ENCODE results near the gene PACSIN2.

Gene PACSIN2

DNA sequence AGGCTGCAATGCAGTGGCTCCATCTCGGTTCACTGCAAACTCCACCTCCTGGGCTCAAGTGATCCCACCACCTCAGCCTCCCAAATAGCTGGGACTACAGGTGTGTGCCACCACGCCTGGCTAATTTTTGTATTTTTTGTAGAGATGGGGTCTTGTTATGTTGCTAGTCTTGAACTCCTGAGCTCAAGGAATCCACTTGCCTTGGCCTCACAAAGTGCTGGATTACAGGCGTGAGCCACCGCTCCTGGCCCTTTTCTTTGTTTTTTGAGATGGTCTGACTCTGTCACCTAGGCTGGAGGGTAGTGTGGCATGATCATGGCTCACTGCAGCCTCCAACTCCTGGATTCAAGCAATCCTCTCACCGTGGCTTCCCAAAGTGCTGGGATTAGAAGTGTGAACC is 178.9 kb downstream of the PACSIN2 start:
- H4K20me1 ChIP-seq = peaks cover 0 to 5% (median 0%) of the 10 kb centered on the region in 11 experiments; a peak in 4 of 22 replicates
- no peak overlapping the region for H3K4me3 ChIP-seq
- H3K27me3 ChIP-seq = no peaks in the 10 kb centered on the region
- peaks cover 88 to 100% (median 95%) of the 10 kb centered on the region in 11 experiments for H3K36me3 ChIP-seq
- H3K9me3 ChIP-seq (replicated peaks in 1 of 11) = no peaks in the 10 kb centered on the region
- H3K27ac ChIP-seq = no peak overlapping the region
- H3K9ac ChIP-seq = no peak overlapping the region
- no peak overlapping the region for H3K4me2 ChIP-seq
- H3K4me1 ChIP-seq = no peaks in the 10 kb centered on the region; a peak in 1 of 20 replicates
- TF ChIP-seq Cebpa-rat (IDR thresholded peaks at IDR 0.05) = no peak

DNA sequence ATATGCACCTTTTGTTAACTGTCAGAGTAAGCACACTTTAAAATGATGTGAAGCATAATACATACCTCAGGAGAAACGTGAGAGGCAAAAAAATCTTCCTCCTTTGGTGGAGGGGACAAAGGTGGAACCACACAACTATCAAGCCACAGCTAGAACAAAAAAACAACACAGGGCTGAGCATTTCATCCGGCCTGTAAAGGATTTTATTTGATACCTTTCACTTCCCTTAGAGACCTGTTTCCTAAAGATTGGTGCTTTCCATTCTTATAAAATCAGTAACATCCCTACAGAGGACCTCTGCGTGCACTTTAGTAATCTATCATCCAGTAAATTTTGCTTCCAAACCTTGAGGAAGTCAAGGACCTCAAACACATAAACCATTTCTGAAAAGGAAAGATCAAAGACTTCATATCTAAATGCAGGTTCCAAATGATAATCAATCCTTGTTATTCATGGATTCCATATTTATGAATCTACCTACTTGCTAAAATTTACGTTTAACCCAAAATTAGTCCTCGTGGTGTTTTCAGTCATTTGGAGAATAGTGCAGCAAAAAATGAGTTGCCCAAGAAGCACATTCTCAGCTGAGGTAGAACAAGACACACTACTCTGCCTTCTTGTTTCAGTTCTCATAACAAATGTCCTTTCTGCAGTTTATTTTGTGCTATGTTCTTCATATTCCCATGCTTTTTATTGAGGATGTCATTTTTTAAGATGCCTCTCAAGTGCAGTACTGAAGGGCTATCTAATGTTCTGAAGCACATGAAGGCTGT is 180.6 kb downstream of the PACSIN2 start:
- H3K4me1 ChIP-seq = peaks cover 0 to 10% (median 4%) of the 10 kb centered on the region in 10 experiments; a peak in 9 of 20 replicates
- peaks cover 0 to 3% (median 0%) of the 10 kb centered on the region in 11 experiments; a peak in 5 of 22 replicates for H4K20me1 ChIP-seq
- H3K9me3 ChIP-seq (replicated peaks in 1 of 11) = no peaks in the 10 kb centered on the region
- TF ChIP-seq Cebpa-rat (IDR thresholded peaks at IDR 0.05) = no peak
- H3K9ac ChIP-seq = no peak overlapping the region
- no peaks in the 10 kb centered on the region for H3K27me3 ChIP-seq
- H3K4me2 ChIP-seq = no peak overlapping the region
- no peak overlapping the region for H3K4me3 ChIP-seq
- peaks cover 88 to 100% (median 96%) of the 10 kb centered on the region in 11 experiments for H3K36me3 ChIP-seq
- no peak overlapping the region for H3K27ac ChIP-seq

DNA sequence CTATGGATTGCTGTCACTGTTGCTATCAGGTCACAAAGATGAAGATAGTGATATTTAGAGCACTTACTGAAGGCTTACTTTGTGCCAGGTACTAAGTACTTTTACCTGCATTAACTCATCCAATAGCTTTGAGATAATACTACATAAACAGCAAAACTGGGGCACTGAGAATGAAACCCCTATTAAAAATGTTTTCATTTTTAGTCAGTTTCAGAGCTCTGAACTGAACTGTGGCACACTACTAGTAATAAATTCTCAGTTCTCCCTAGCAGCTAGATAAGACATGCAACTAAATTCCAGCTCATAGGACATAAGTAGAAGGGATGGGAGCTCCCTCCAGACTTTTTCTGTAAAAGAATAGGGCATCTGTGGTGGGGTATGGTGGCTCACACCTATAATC is 181.8 kb downstream of the PACSIN2 start:
- Histone ChIP-seq H3K9me3 (replicated peaks in 1 of 11) (no peaks in the 10 kb centered on the region), H3K27me3 (no peaks in the 10 kb centered on the region), H3K9ac (no peak overlapping the region), H4K20me1 (peaks cover 0 to 3% (median 0%) of the 10 kb centered on the region in 11 experiments; a peak in 5 of 22 replicates), H3K4me3 (no peak overlapping the region), H3K27ac (no peak overlapping the region), H3K4me1 (peaks cover 0 to 22% (median 13%) of the 10 kb centered on the region in 10 experiments; a peak in 10 of 20 replicates), H3K36me3 (peaks cover 90 to 100% (median 96%) of the 10 kb centered on the region in 11 experiments), H3K4me2 (no peak overlapping the region)
- no peak for TF ChIP-seq Cebpa-rat (IDR thresholded peaks at IDR 0.05)

DNA sequence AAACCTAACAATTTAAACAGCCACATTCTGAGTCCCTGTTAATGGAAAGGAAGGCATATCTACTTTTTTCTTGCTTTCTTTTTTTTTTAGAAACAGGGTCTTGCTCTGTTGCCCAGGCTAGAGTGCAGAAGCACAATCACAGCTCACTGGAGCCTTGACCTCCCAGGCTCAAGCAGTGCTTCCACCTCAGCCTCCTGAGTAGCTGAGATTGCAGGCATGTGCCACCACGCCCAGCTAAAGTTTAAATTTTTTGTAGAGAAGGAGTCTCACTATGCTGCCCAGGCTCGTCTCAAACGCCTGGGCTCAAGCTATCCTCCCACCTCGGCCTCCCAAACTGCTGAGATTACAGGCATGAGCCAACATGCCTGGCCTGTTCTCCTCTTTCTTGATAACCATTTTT is 183.2 kb downstream of the PACSIN2 start:
- Histone ChIP-seq H3K27me3 (no peaks in the 10 kb centered on the region), H3K36me3 (peaks cover 91 to 100% (median 98%) of the 10 kb centered on the region in 11 experiments), H3K4me2 (no peak overlapping the region), H3K4me1 (peaks cover 0 to 23% (median 13%) of the 10 kb centered on the region in 10 experiments; a peak in 10 of 20 replicates), H3K9me3 (replicated peaks in 1 of 11) (no peaks in the 10 kb centered on the region), H3K4me3 (no peak overlapping the region), H4K20me1 (peaks cover 0 to 3% (median 0%) of the 10 kb centered on the region in 11 experiments; a peak in 5 of 22 replicates), H3K9ac (no peak overlapping the region), H3K27ac (no peak overlapping the region)
- TF ChIP-seq Cebpa-rat (IDR thresholded peaks at IDR 0.05) = no peak

DNA sequence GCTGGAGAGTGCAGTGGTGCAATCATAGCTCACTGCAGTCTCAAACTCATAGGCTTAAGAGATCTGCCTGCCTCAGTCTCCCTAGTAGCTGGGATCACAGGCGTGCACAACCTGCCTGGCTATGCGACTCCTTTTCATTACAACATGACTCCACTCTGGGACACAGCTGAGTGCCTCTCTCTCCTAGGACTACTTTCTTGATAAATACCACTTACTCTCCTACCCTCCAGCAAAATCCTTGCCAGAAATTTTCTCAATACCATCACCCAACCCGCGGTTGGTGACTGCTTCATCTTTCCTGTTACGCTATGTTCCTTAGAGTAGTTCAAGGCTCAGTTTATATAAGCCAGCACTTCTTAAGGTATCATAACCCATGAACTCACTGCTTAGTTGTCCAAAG is 184.8 kb downstream of the PACSIN2 start:
- H3K4me3 ChIP-seq = no peak overlapping the region
- H3K4me1 ChIP-seq = peaks cover 0 to 23% (median 13%) of the 10 kb centered on the region in 10 experiments; a peak in 10 of 20 replicates
- H3K9ac ChIP-seq = no peak overlapping the region
- peaks cover 90 to 100% (median 98%) of the 10 kb centered on the region in 11 experiments for H3K36me3 ChIP-seq
- no peaks in the 10 kb centered on the region for H3K27me3 ChIP-seq
- TF ChIP-seq Cebpa-rat (IDR thresholded peaks at IDR 0.05) = no peak
- H4K20me1 ChIP-seq = peaks cover 0 to 3% (median 0%) of the 10 kb centered on the region in 11 experiments; a peak in 3 of 22 replicates
- peak overlapping the region in 3 of 11 experiments; percentile 29 to 53 (median 34); a peak in 3 of 22 replicates for H3K4me2 ChIP-seq
- H3K27ac ChIP-seq = no peak overlapping the region
- no peaks in the 10 kb centered on the region for H3K9me3 ChIP-seq (replicated peaks in 1 of 11)

DNA sequence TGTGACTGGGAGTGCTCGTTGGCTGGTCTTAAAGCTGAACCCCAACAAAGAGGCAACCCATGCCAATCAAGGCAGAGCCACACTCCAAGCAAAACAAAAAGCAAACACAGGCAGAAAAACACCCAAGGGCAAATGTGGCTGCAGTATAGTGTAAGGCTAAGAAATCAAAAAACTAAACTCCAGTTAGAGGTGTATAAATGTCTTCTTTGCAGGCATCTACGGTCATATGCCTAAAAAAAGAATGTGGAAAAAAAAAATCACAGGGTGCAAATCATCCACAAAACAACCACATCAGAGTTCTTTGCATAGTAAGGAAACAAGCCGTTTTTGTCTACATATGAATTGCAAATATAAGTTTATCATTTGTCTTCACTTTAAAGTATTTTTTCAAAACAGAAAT is 185.6 kb downstream of the PACSIN2 start:
- Histone ChIP-seq H3K27ac (no peak overlapping the region), H3K36me3 (peaks cover 90 to 100% (median 98%) of the 10 kb centered on the region in 11 experiments), H3K27me3 (no peaks in the 10 kb centered on the region), H3K4me1 (peaks cover 0 to 23% (median 13%) of the 10 kb centered on the region in 10 experiments; a peak in 10 of 20 replicates), H3K9ac (no peak overlapping the region), H4K20me1 (peaks cover 0 to 3% (median 0%) of the 10 kb centered on the region in 11 experiments; a peak in 3 of 22 replicates), H3K4me3 (no peak overlapping the region), H3K9me3 (replicated peaks in 1 of 11) (no peaks in the 10 kb centered on the region), H3K4me2 (peak overlapping the region in 5 of 11 experiments; percentile 11 to 53 (median 34); a peak in 8 of 22 replicates)
- no peak for TF ChIP-seq Cebpa-rat (IDR thresholded peaks at IDR 0.05)

DNA sequence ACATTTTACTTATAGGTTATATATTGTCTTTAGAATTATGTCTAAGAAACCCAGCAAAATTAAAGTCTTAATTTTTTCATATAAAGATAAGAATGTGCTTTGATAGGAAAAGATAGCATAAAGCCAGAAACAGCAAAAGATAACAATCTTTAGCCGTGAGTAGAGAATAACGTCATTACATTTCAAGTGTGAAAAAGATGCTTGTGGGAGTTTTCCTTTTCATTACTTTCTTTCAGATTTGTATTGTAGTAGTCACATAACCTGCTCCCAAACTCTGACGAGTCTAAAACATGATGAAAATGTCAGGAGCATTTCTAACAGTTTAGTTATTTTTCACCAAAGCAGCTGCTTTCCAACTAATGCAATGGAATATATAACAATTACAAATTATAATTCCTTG is 189.2 kb downstream of the PACSIN2 start:
- Histone ChIP-seq H3K9me3 (replicated peaks in 1 of 11) (peaks cover 9 to 21% (median 14%) of the 10 kb centered on the region in 11 experiments), H3K4me1 (peaks cover 0 to 23% (median 13%) of the 10 kb centered on the region in 10 experiments; a peak in 10 of 20 replicates), H3K36me3 (peaks cover 88 to 100% (median 96%) of the 10 kb centered on the region in 11 experiments), H3K27ac (no peak overlapping the region), H3K4me2 (no peak overlapping the region), H3K27me3 (no peaks in the 10 kb centered on the region), H3K9ac (no peak overlapping the region), H3K4me3 (no peak overlapping the region), H4K20me1 (peaks cover 0 to 9% (median 0%) of the 10 kb centered on the region in 11 experiments; a peak in 2 of 22 replicates)
- TF ChIP-seq Cebpa-rat (IDR thresholded peaks at IDR 0.05) = no peak

DNA sequence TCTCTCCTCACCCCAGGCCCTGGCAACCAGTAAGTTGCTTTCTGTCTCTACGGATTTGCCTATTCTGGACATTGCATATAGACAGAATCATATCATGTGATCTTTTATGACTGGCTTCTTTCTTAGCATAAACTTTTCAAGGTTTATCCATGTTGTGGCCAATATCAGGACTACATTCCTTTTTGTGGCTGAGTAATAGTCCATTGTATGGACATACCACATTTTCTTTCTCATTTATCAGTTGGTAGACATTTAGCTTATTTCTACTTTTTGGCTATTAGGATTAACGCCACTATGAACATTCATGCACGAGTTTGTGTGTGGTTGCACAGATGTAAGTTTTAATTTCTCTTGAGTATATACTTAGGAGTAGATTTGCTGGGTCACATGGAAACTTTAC is 193.6 kb downstream of the PACSIN2 start:
- no peak overlapping the region for H3K27ac ChIP-seq
- peaks cover 0 to 16% (median 0%) of the 10 kb centered on the region in 11 experiments; a peak in 3 of 22 replicates for H4K20me1 ChIP-seq
- H3K9me3 ChIP-seq (replicated peaks in 1 of 11) = peaks cover 9 to 21% (median 14%) of the 10 kb centered on the region in 11 experiments
- H3K4me2 ChIP-seq = no peak overlapping the region
- no peak for TF ChIP-seq Cebpa-rat (IDR thresholded peaks at IDR 0.05)
- peaks cover 56 to 79% (median 64%) of the 10 kb centered on the region in 11 experiments for H3K36me3 ChIP-seq
- H3K4me1 ChIP-seq = peaks cover 0 to 15% (median 10%) of the 10 kb centered on the region in 10 experiments; a peak in 15 of 20 replicates
- no peaks in the 10 kb centered on the region for H3K27me3 ChIP-seq
- H3K9ac ChIP-seq = no peak overlapping the region
- no peak overlapping the region for H3K4me3 ChIP-seq
